Endothelial cell of umbilical vein (primary cell): ENCODE data around the gene STK38. TPM values are rescaled to one million over a fixed set of nuclear protein-coding genes. Genes with fewer than 3 reads are reported as not detected.

Experiments used
- BruUV-seq: library from RNA; stranded (reverse); fragments of 400-500 nt; replicated peaks from 2 replicates; lab custom pipeline; 2021; lab: Mats Ljungman, UMichigan
- CTCF ChIA-PET: fragments of 300-600, 350-600 bp; sonication (Branson Sonifier 250); formaldehyde crosslinking; loops from one replicate; lab custom pipeline; 2021; ENCODE audit warnings: antibody characterized with exemption, inconsistent platforms; lab: Charles Lee
- POLR2A ChIA-PET: fragments of 300-600, 350-600 bp; sonication (Branson Sonifier 250); formaldehyde crosslinking; loops from one replicate; lab custom pipeline; 2021; ENCODE audit warnings: antibody characterized with exemption, inconsistent platforms; lab: Charles Lee
- DNase-seq: peaks from one replicate; pipeline ENCODE4 v3.0.0-alpha.2; 2011; ENCODE audit warnings: low read depth, low spot score
- FAIRE-seq: peaks from 2 replicates; lab custom pipeline; 2011; peaks lifted over from hg19 to GRCh38; lab: Jason Lieb, UNC
- H2AFZ ChIP-seq: 2 replicates; pipeline ENCODE4 v1.6.0; 2012; ENCODE audit warnings: low read depth, low read length, control low read depth, inconsistent platforms
- H3K27ac ChIP-seq: 2 replicates; pipeline ENCODE4 v1.5.1; 2011; ENCODE audit warnings: low read depth, mild to moderate bottlenecking, control low read depth, low read length, moderate library complexity; ENCODE audit not compliant: insufficient read depth
- H3K27me3 ChIP-seq, 2 experiments: 2 replicates each; pipeline versions ENCODE4 v1.6.0 to v1.6.1; 2011; ENCODE audit warnings: low read length in 2 of 2, mixed read lengths in 1 of 2; ENCODE audit not compliant: control insufficient read depth in 2 of 2, insufficient read depth in 2 of 2
- H3K36me3 ChIP-seq, 2 experiments: 2 replicates in 1 of 2; 3 replicates in 1 of 2; pipeline ENCODE4 v1.5.1; 2011; ENCODE audit warnings: low read length in 2 of 2, mild to moderate bottlenecking in 1 of 2, moderate library complexity in 1 of 2; ENCODE audit not compliant: control insufficient read depth in 2 of 2, insufficient read depth in 2 of 2; ENCODE audit errors: extremely low read depth in 1 of 2
- H3K4me1 ChIP-seq: 3 replicates; pipeline ENCODE4 v1.5.1; 2011; ENCODE audit warnings: mild to moderate bottlenecking, low read length; ENCODE audit not compliant: control insufficient read depth, insufficient read depth; ENCODE audit errors: extremely low read depth
- H3K4me2 ChIP-seq: 2 replicates; pipeline ENCODE4 v1.6.1; 2011; ENCODE audit warnings: low read length, control low read depth, mixed read lengths; ENCODE audit not compliant: insufficient read depth
- H3K4me3 ChIP-seq, 3 experiments: fragments of 200-600 bp in 1 of 3; sonication (generic), shearing (Covaris generic) in 1 of 3; replicated peaks in 1 of 3; 2 replicates each; pipeline ENCODE4 v1.5.1; 2011 to 2016; ENCODE audit warnings: control low read depth in 3 of 3, low read length in 3 of 3, mild to moderate bottlenecking in 2 of 3, inconsistent platforms in 1 of 3, low read depth in 1 of 3, moderate library complexity in 1 of 3; ENCODE audit not compliant: insufficient read depth in 1 of 3
- H3K79me2 ChIP-seq: 2 replicates; pipeline ENCODE4 v1.6.0; 2012; ENCODE audit warnings: low read length, inconsistent platforms; ENCODE audit not compliant: control insufficient read depth, insufficient read depth
- H3K9ac ChIP-seq: replicated peaks from 2 replicates; pipeline ENCODE3; 2011; ENCODE audit warnings: low read length, control low read depth; ENCODE audit not compliant: insufficient read depth; ENCODE audit errors: extremely low read depth
- H3K9me1 ChIP-seq: replicated peaks from 3 replicates; pipeline ENCODE4 v1.6.0; 2011; ENCODE audit warnings: mild to moderate bottlenecking, low read length; ENCODE audit not compliant: control insufficient read depth, insufficient read depth; ENCODE audit errors: extremely low read depth
- H3K9me3 ChIP-seq: replicated peaks from 2 replicates; pipeline ENCODE4 v1.5.1; 2012; ENCODE audit warnings: low read length, inconsistent platforms; ENCODE audit not compliant: control insufficient read depth, insufficient read depth
- H4K20me1 ChIP-seq: replicated peaks from 2 replicates; pipeline ENCODE3; 2011; ENCODE audit warnings: mild to moderate bottlenecking, low read length; ENCODE audit not compliant: control insufficient read depth, insufficient read depth; ENCODE audit errors: extremely low read depth
- EZH2 ChIP-seq: IDR thresholded peaks from 2 replicates; pipeline ENCODE4 v1.6.1; 2012; ENCODE audit warnings: borderline replicate concordance, low read depth, mild to moderate bottlenecking, moderate library complexity, low read length, inconsistent platforms; ENCODE audit not compliant: severe bottlenecking
- FOS ChIP-seq: IDR thresholded peaks from 2 replicates; pipeline ENCODE4 v1.6.1; 2011; ENCODE audit warnings: mild to moderate bottlenecking, low read length, moderate library complexity, borderline replicate concordance; ENCODE audit not compliant: insufficient read depth
- GATA2 ChIP-seq: IDR thresholded peaks from 2 replicates; pipeline ENCODE4 v1.7.0; 2011; ENCODE audit warnings: low read depth, mild to moderate bottlenecking, moderate library complexity, mixed read lengths, low read length; ENCODE audit not compliant: insufficient read length, insufficient read depth
- MYC ChIP-seq: IDR thresholded peaks from one replicate; pipeline ENCODE4 v1.6.1; 2011; ENCODE audit warnings: mild to moderate bottlenecking, low read depth, low read length
- POLR2A ChIP-seq: IDR thresholded peaks from 2 replicates; pipeline ENCODE4 v1.6.1; 2012; ENCODE audit warnings: low read depth, mild to moderate bottlenecking, control low read depth, low read length
- POLR2AphosphoS5 ChIP-seq: IDR thresholded peaks from 2 replicates; pipeline ENCODE4 v1.6.1; 2012; ENCODE audit warnings: low read depth, mild to moderate bottlenecking, control low read depth, low read length, moderate library complexity; ENCODE audit not compliant: insufficient read depth
- dilution Hi-C: fragments of 300-500 bp; cut with MboI; formaldehyde crosslinking; loops from one replicate; pipeline ENCODE4 v1.15.0; 2019; ENCODE audit warnings: low sequenced_read_pairs; ENCODE audit not compliant: extremely low pct_ligation_motif_present
- intact Hi-C: fragments of 100-400 bp; cut with micrococcal nuclease; formaldehyde crosslinking; loops from one replicate; pipeline ENCODE4 v1.10.0; 2022
- polyA plus RNA-seq, 4 experiments: library from polyadenylated mRNA; depleted of rRNA in 3 of 4; stranded (reverse) in 3 of 4; unstranded in 1 of 4; fragments of >200 nt; gene quantifications; 2 replicates each; pipeline versions ENCODE4 v1.2.1 to v1.2.3, GENCODE V29; 2011 to 2012; ENCODE audit warnings: missing spikeins in 1 of 4
- total RNA-seq: library from RNA; stranded (reverse); gene quantifications from 2 replicates; pipeline ENCODE4 v1.2.3, GENCODE V29; 2021
- TF ChIP-seq, protein P1 (sequence below), 2 donors: IDR thresholded peaks; 1 replicate in 1 of 2; 2 replicates in 1 of 2; pipeline ENCODE4 v1.5.1; 2011; ENCODE audit warnings: low read length in 2 of 2, mild to moderate bottlenecking in 2 of 2, moderate library complexity in 2 of 2, control low read depth in 1 of 2, inconsistent platforms in 1 of 2, low read depth in 1 of 2; ENCODE audit not compliant: insufficient read depth in 1 of 2; ENCODE audit errors: extremely low read depth in 1 of 2

The STK38 gene
- total and polyA plus RNA-seq, 2 donors (not counting 3 experiments of a cell fraction or from before 2014, with no cell fraction given): 10.1 to 30.3 TPM

DNA sequence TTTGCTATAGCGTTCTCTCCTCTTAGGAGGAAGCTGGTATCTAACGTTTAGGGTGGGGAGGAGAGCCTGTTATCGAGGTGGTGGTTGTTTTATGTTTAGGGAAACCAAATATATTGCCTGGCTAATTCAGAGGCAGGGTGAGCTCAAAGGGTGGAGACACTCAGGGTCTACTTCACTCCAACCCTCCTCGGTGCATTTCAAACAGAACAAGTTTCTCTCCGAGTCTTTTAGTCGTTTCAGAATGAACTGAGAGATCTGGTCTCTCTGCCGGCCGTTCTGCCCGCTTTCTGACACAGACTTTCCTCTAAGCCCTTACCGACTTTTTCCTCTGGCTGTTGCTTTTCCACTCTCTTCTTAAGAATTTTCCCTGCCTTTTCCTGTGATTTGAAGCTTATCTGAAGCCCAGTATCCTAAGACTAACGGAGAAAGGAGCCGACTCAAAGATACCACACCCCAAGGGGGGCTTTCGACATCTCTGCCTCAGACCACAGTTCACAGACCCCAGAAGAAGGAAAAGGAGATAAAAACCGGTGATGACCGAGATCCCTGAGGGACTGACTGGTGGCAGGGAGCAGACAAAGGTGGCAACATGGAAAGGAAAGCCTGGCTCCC lies 865 bp downstream of the STK38 start:
- Histone ChIP-seq H3K27me3 (peaks cover 3 to 5% of the 10 kb centered on the region in 2 experiments), H4K20me1 (peaks cover 4% of the 10 kb centered on the region), H3K4me2 (peak overlapping the region; percentile 96), H2AFZ (peak overlapping the region; percentile 99), H3K79me2 (peaks cover 48% of the 10 kb centered on the region), H3K4me3 (peak overlapping the region; percentile 64 to 92 (median 72)), H3K9ac (peak overlapping the region; percentile 94), H3K4me1 (peaks cover 22% of the 10 kb centered on the region), H3K27ac (peak overlapping the region; percentile 88), H3K9me1 (no peaks in the 10 kb centered on the region), H3K9me3 (no peaks in the 10 kb centered on the region), H3K36me3 (no peaks in the 10 kb centered on the region)
- TSS peak; percentile 52 for BruUV-seq
- dilution Hi-C loops (no loop called here), intact Hi-C loops (loop anchor here (1.0 kb wide), 1 partner anchor 123 kb away; no protein-coding TSS in a partner anchor)
- TF ChIP-seq GATA2: no peak
- no peak for TF ChIP-seq EZH2
- TF ChIP-seq FOS: no peak
- no peak for TF ChIP-seq MYC
- no peak for TF ChIP-seq POLR2AphosphoS5
- no peak for TF ChIP-seq POLR2A
- TF ChIP-seq, protein P1, sequence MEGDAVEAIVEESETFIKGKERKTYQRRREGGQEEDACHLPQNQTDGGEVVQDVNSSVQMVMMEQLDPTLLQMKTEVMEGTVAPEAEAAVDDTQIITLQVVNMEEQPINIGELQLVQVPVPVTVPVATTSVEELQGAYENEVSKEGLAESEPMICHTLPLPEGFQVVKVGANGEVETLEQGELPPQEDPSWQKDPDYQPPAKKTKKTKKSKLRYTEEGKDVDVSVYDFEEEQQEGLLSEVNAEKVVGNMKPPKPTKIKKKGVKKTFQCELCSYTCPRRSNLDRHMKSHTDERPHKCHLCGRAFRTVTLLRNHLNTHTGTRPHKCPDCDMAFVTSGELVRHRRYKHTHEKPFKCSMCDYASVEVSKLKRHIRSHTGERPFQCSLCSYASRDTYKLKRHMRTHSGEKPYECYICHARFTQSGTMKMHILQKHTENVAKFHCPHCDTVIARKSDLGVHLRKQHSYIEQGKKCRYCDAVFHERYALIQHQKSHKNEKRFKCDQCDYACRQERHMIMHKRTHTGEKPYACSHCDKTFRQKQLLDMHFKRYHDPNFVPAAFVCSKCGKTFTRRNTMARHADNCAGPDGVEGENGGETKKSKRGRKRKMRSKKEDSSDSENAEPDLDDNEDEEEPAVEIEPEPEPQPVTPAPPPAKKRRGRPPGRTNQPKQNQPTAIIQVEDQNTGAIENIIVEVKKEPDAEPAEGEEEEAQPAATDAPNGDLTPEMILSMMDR (IDR thresholded peaks at IDR 0.05; ENCODE audit: extremely low read depth in 1 of 2, insufficient read depth in 1 of 2, low read depth in 1 of 2, low read length in 2 of 2): no peak
- FAIRE-seq: peak; percentile 21
- POLR2A ChIA-PET: no interaction called here
- peak; percentile 66 for DNase-seq
- CTCF ChIA-PET: interaction anchor here (0.8 to 1.9 kb wide), 6 partner anchors 8 to 213 kb away, joined by 3 to 8 read pairs (median 4); no protein-coding TSS in a partner anchor
